Endothelial cell of umbilical vein (primary cell): ENCODE measurements around the gene UBAP1. TPM values are rescaled to one million over a fixed set of nuclear protein-coding genes. Genes with fewer than 3 reads are reported as not detected.
"Not testable (repeated sequence)": the region's sequence is repeated elsewhere in the genome, so short reads cannot be mapped to it uniquely, and the experiment has no call there.

ENCODE experiments used
- BruUV-seq: library from RNA; stranded (reverse); fragments of 400-500 nt; replicated peaks from 2 replicates; lab custom pipeline; 2021; lab: Mats Ljungman, UMichigan
- CTCF ChIA-PET: fragments of 300-600, 350-600 bp; sonication (Branson Sonifier 250); formaldehyde crosslinking; loops from one replicate; lab custom pipeline; 2021; ENCODE audit warnings: antibody characterized with exemption, inconsistent platforms; lab: Charles Lee
- POLR2A ChIA-PET: fragments of 300-600, 350-600 bp; sonication (Branson Sonifier 250); formaldehyde crosslinking; loops from one replicate; lab custom pipeline; 2021; ENCODE audit warnings: antibody characterized with exemption, inconsistent platforms; lab: Charles Lee
- DNase-seq: peaks from one replicate; pipeline ENCODE4 v3.0.0-alpha.2; 2011; ENCODE audit warnings: low read depth, low spot score
- FAIRE-seq: peaks from 2 replicates; lab custom pipeline; 2011; peaks lifted over from hg19 to GRCh38; lab: Jason Lieb, UNC
- H2AFZ ChIP-seq: 2 replicates; pipeline ENCODE4 v1.6.0; 2012; ENCODE audit warnings: low read depth, low read length, control low read depth, inconsistent platforms
- H3K27ac ChIP-seq: 2 replicates; pipeline ENCODE4 v1.5.1; 2011; ENCODE audit warnings: low read depth, mild to moderate bottlenecking, control low read depth, low read length, moderate library complexity; ENCODE audit not compliant: insufficient read depth
- H3K27me3 ChIP-seq, 2 experiments: 2 replicates each; pipeline versions ENCODE4 v1.6.0 to v1.6.1; 2011; ENCODE audit warnings: low read length in 2 of 2, mixed read lengths in 1 of 2; ENCODE audit not compliant: control insufficient read depth in 2 of 2, insufficient read depth in 2 of 2
- H3K36me3 ChIP-seq, 2 experiments: 2 replicates in 1 of 2; 3 replicates in 1 of 2; pipeline ENCODE4 v1.5.1; 2011; ENCODE audit warnings: low read length in 2 of 2, mild to moderate bottlenecking in 1 of 2, moderate library complexity in 1 of 2; ENCODE audit not compliant: control insufficient read depth in 2 of 2, insufficient read depth in 2 of 2; ENCODE audit errors: extremely low read depth in 1 of 2
- H3K4me1 ChIP-seq: 3 replicates; pipeline ENCODE4 v1.5.1; 2011; ENCODE audit warnings: mild to moderate bottlenecking, low read length; ENCODE audit not compliant: control insufficient read depth, insufficient read depth; ENCODE audit errors: extremely low read depth
- H3K4me2 ChIP-seq: 2 replicates; pipeline ENCODE4 v1.6.1; 2011; ENCODE audit warnings: low read length, control low read depth, mixed read lengths; ENCODE audit not compliant: insufficient read depth
- H3K4me3 ChIP-seq, 3 experiments: fragments of 200-600 bp in 1 of 3; sonication (generic), shearing (Covaris generic) in 1 of 3; replicated peaks in 1 of 3; 2 replicates each; pipeline ENCODE4 v1.5.1; 2011 to 2016; ENCODE audit warnings: control low read depth in 3 of 3, low read length in 3 of 3, mild to moderate bottlenecking in 2 of 3, inconsistent platforms in 1 of 3, low read depth in 1 of 3, moderate library complexity in 1 of 3; ENCODE audit not compliant: insufficient read depth in 1 of 3
- H3K79me2 ChIP-seq: 2 replicates; pipeline ENCODE4 v1.6.0; 2012; ENCODE audit warnings: low read length, inconsistent platforms; ENCODE audit not compliant: control insufficient read depth, insufficient read depth
- H3K9ac ChIP-seq: replicated peaks from 2 replicates; pipeline ENCODE3; 2011; ENCODE audit warnings: low read length, control low read depth; ENCODE audit not compliant: insufficient read depth; ENCODE audit errors: extremely low read depth
- H3K9me1 ChIP-seq: replicated peaks from 3 replicates; pipeline ENCODE4 v1.6.0; 2011; ENCODE audit warnings: mild to moderate bottlenecking, low read length; ENCODE audit not compliant: control insufficient read depth, insufficient read depth; ENCODE audit errors: extremely low read depth
- H3K9me3 ChIP-seq: replicated peaks from 2 replicates; pipeline ENCODE4 v1.5.1; 2012; ENCODE audit warnings: low read length, inconsistent platforms; ENCODE audit not compliant: control insufficient read depth, insufficient read depth
- H4K20me1 ChIP-seq: replicated peaks from 2 replicates; pipeline ENCODE3; 2011; ENCODE audit warnings: mild to moderate bottlenecking, low read length; ENCODE audit not compliant: control insufficient read depth, insufficient read depth; ENCODE audit errors: extremely low read depth
- EZH2 ChIP-seq: IDR thresholded peaks from 2 replicates; pipeline ENCODE4 v1.6.1; 2012; ENCODE audit warnings: borderline replicate concordance, low read depth, mild to moderate bottlenecking, moderate library complexity, low read length, inconsistent platforms; ENCODE audit not compliant: severe bottlenecking
- FOS ChIP-seq: IDR thresholded peaks from 2 replicates; pipeline ENCODE4 v1.6.1; 2011; ENCODE audit warnings: mild to moderate bottlenecking, low read length, moderate library complexity, borderline replicate concordance; ENCODE audit not compliant: insufficient read depth
- GATA2 ChIP-seq: IDR thresholded peaks from 2 replicates; pipeline ENCODE4 v1.7.0; 2011; ENCODE audit warnings: low read depth, mild to moderate bottlenecking, moderate library complexity, mixed read lengths, low read length; ENCODE audit not compliant: insufficient read length, insufficient read depth
- JUN ChIP-seq: IDR thresholded peaks from 2 replicates; pipeline ENCODE4 v1.6.1; 2011; ENCODE audit warnings: borderline replicate concordance, low read depth; ENCODE audit not compliant: insufficient read length, insufficient read depth
- MYC ChIP-seq: IDR thresholded peaks from one replicate; pipeline ENCODE4 v1.6.1; 2011; ENCODE audit warnings: mild to moderate bottlenecking, low read depth, low read length
- POLR2A ChIP-seq: IDR thresholded peaks from 2 replicates; pipeline ENCODE4 v1.6.1; 2012; ENCODE audit warnings: low read depth, mild to moderate bottlenecking, control low read depth, low read length
- POLR2AphosphoS5 ChIP-seq: IDR thresholded peaks from 2 replicates; pipeline ENCODE4 v1.6.1; 2012; ENCODE audit warnings: low read depth, mild to moderate bottlenecking, control low read depth, low read length, moderate library complexity; ENCODE audit not compliant: insufficient read depth
- dilution Hi-C: fragments of 300-500 bp; cut with MboI; formaldehyde crosslinking; loops from one replicate; pipeline ENCODE4 v1.15.0; 2019; ENCODE audit warnings: low sequenced_read_pairs; ENCODE audit not compliant: extremely low pct_ligation_motif_present
- intact Hi-C: fragments of 100-400 bp; cut with micrococcal nuclease; formaldehyde crosslinking; loops from one replicate; pipeline ENCODE4 v1.10.0; 2022
- polyA plus RNA-seq, 4 experiments: library from polyadenylated mRNA; depleted of rRNA in 3 of 4; stranded (reverse) in 3 of 4; unstranded in 1 of 4; fragments of >200 nt; gene quantifications; 2 replicates each; pipeline versions ENCODE4 v1.2.1 to v1.2.3, GENCODE V29; 2011 to 2012; ENCODE audit warnings: missing spikeins in 1 of 4
- total RNA-seq: library from RNA; stranded (reverse); gene quantifications from 2 replicates; pipeline ENCODE4 v1.2.3, GENCODE V29; 2021
- TF ChIP-seq, protein P1 (sequence below), 2 donors: IDR thresholded peaks; 1 replicate in 1 of 2; 2 replicates in 1 of 2; pipeline ENCODE4 v1.5.1; 2011; ENCODE audit warnings: low read length in 2 of 2, mild to moderate bottlenecking in 2 of 2, moderate library complexity in 2 of 2, control low read depth in 1 of 2, inconsistent platforms in 1 of 2, low read depth in 1 of 2; ENCODE audit not compliant: insufficient read depth in 1 of 2; ENCODE audit errors: extremely low read depth in 1 of 2
- TF ChIP-seq, protein P2 (sequence below): IDR thresholded peaks from 2 replicates; pipeline ENCODE4 v1.6.1; 2011; ENCODE audit not compliant: insufficient read depth, insufficient read length

UBAP1 gene
- total and polyA plus RNA-seq, 2 donors (not counting 3 experiments of a cell fraction or from before 2014, with no cell fraction given): 38.8 TPM

DNA sequence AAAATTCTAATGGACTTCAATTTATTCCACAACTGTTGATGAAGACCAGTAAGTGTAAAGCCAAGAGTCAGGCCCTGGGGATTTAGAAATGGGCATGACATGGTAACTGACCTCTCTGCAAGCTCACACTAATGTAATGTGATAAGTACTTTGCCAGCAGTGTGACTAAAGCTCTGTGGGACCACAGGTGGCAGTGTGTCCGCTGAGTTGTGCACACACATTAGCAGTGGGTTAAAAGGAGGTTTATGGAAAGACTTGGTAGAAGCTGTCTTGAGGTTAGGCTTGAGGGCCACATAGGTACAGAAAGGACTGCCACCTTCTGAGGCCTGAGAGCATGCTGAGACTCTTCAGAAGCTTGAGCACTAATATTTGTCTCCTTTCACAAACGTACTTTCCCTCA is 67.6 kb downstream of the UBAP1 start:
- dilution Hi-C loops (no loop called here), intact Hi-C loops (no loop called here)
- no peak for DNase-seq
- TF ChIP-seq EZH2 (no peak), JUN (no peak), MYC (no peak), FOS (no peak), GATA2 (no peak), POLR2AphosphoS5 (no peak), POLR2A (no peak)
- TF ChIP-seq, protein P1, sequence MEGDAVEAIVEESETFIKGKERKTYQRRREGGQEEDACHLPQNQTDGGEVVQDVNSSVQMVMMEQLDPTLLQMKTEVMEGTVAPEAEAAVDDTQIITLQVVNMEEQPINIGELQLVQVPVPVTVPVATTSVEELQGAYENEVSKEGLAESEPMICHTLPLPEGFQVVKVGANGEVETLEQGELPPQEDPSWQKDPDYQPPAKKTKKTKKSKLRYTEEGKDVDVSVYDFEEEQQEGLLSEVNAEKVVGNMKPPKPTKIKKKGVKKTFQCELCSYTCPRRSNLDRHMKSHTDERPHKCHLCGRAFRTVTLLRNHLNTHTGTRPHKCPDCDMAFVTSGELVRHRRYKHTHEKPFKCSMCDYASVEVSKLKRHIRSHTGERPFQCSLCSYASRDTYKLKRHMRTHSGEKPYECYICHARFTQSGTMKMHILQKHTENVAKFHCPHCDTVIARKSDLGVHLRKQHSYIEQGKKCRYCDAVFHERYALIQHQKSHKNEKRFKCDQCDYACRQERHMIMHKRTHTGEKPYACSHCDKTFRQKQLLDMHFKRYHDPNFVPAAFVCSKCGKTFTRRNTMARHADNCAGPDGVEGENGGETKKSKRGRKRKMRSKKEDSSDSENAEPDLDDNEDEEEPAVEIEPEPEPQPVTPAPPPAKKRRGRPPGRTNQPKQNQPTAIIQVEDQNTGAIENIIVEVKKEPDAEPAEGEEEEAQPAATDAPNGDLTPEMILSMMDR (IDR thresholded peaks at IDR 0.05; ENCODE audit: extremely low read depth in 1 of 2, insufficient read depth in 1 of 2, low read depth in 1 of 2, low read length in 2 of 2): no peak
- TF ChIP-seq, protein P2, sequence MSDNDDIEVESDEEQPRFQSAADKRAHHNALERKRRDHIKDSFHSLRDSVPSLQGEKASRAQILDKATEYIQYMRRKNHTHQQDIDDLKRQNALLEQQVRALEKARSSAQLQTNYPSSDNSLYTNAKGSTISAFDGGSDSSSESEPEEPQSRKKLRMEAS: no peak
- Histone ChIP-seq H2AFZ (no peak overlapping the region), H3K27me3 (no peaks in the 10 kb centered on the region), H3K9me1 (no peaks in the 10 kb centered on the region), H3K4me3 (no peak overlapping the region), H3K4me2 (no peak overlapping the region), H3K36me3 (peaks cover 12 to 21% of the 10 kb centered on the region in 2 experiments), H3K27ac (no peak overlapping the region), H3K79me2 (peaks cover 23% of the 10 kb centered on the region), H3K9me3 (no peaks in the 10 kb centered on the region), H3K4me1 (no peaks in the 10 kb centered on the region), H4K20me1 (no peaks in the 10 kb centered on the region), H3K9ac (no peak overlapping the region)
- CTCF ChIA-PET: interaction anchor here (0.6 kb wide), 1 partner anchor 483 kb away, joined by 3 read pairs; no protein-coding TSS in a partner anchor
- no peak for FAIRE-seq
- POLR2A ChIA-PET: no interaction called here
- BruUV-seq: no TSS peak

DNA sequence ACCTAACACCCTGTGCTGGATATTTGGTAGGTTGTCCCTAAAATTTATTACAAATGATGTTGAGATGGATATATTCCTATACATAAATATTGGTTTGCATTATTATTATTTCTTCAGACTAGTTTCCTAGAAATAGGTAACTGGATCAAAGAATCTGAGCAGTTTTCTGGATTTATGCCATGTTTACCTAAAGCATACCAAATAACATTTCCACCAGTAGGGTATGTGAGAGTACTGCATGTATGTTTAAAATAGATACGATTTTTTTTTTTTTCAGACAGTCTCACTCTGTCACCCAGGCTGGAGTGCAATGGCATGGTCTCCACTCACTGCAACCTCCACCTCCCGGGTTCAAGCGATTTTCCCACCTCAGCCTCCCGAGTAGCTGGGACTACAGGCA is 68.9 kb downstream of the UBAP1 start:
- POLR2A ChIA-PET, H3K9me1 ChIP-seq, dilution Hi-C loops, H3K27me3 ChIP-seq, H3K9ac ChIP-seq, FAIRE-seq, intact Hi-C loops, H3K27ac ChIP-seq, H3K4me3 ChIP-seq, H2AFZ ChIP-seq, H3K9me3 ChIP-seq, CTCF ChIA-PET, H3K4me1 ChIP-seq, BruUV-seq, DNase-seq, H3K4me2 ChIP-seq, H4K20me1 ChIP-seq: not testable (repeated sequence)
- H3K79me2 ChIP-seq: peaks cover 19% of the 10 kb centered on the region
- H3K36me3 ChIP-seq: peaks cover 8 to 17% of the 10 kb centered on the region in 2 experiments
